OCI-LY7 (cell line): Measurements from ENCODE around the gene PRKN. TPM values are rescaled to one million over a fixed set of nuclear protein-coding genes. Genes with fewer than 3 reads are reported as not detected.

ENCODE experiments used
- BruUV-seq: library from RNA; stranded (reverse); fragments of 400-500 nt; replicated peaks from 2 replicates; lab custom pipeline; 2021; lab: Mats Ljungman, UMichigan
- CTCF ChIA-PET: fragments of 300-600 bp; sonication (Branson Sonifier 250); formaldehyde crosslinking; loops from one replicate; lab custom pipeline; 2022; ENCODE audit warnings: antibody characterized with exemption; ENCODE audit not compliant: unreplicated experiment; lab: Charles Lee
- POLR2A ChIA-PET: fragments of 300-600 bp; sonication (Branson Sonifier 250); formaldehyde crosslinking; loops from one replicate; lab custom pipeline; 2022; ENCODE audit warnings: antibody characterized with exemption; lab: Charles Lee
- DNase-seq: peaks from one replicate; pipeline ENCODE4 v3.0.0-alpha.2; 2015; ENCODE audit warnings: low spot score
- H2AFZ ChIP-seq: fragments of 200-600 bp; sonication (generic), shearing (Covaris generic); 2 replicates; pipeline ENCODE4 v1.6.1; 2014; ENCODE audit warnings: mild to moderate bottlenecking, antibody characterized with exemption, low read length, moderate library complexity
- H3K27ac ChIP-seq: fragments of 200-600 bp; sonication (generic); 2 replicates; pipeline ENCODE4 v1.5.1; 2014; ENCODE audit warnings: mixed run types, low read depth, mild to moderate bottlenecking, moderate library complexity, low read length, inconsistent platforms; ENCODE audit not compliant: poor library complexity, severe bottlenecking
- H3K36me3 ChIP-seq: fragments of 200-600 bp; sonication (generic); 2 replicates; pipeline ENCODE4 v1.6.1; 2014; ENCODE audit warnings: mild to moderate bottlenecking, antibody characterized with exemption, low read length, moderate library complexity, mixed read lengths; ENCODE audit not compliant: insufficient read depth
- H3K4me1 ChIP-seq: fragments of 200-600 bp; sonication (generic); 2 replicates; pipeline ENCODE4 v1.5.1; 2014; ENCODE audit warnings: mild to moderate bottlenecking, low read length; ENCODE audit not compliant: insufficient read depth, poor library complexity, severe bottlenecking
- H3K4me2 ChIP-seq: fragments of 200-600 bp; sonication (generic); 2 replicates; pipeline ENCODE4 v1.6.1; 2014; ENCODE audit warnings: mild to moderate bottlenecking, low read length
- H3K4me3 ChIP-seq: fragments of 200-600 bp; sonication (generic); 2 replicates; pipeline ENCODE4 v1.5.1; 2014; ENCODE audit warnings: mild to moderate bottlenecking, low read depth, low read length; ENCODE audit not compliant: poor library complexity, severe bottlenecking
- H3K79me2 ChIP-seq: fragments of 200-600 bp; sonication (generic); 2 replicates; pipeline ENCODE4 v1.6.1; 2016; ENCODE audit warnings: low read depth, mild to moderate bottlenecking, low read length, moderate library complexity, mixed read lengths; ENCODE audit not compliant: insufficient read depth
- H3K9me2 ChIP-seq: fragments of 200-600 bp; sonication (generic); 2 replicates; pipeline ENCODE4 v1.6.1; 2016; ENCODE audit warnings: mild to moderate bottlenecking, low read length, mixed read lengths; ENCODE audit not compliant: insufficient read depth
- H3K9me3 ChIP-seq: fragments of 200-600 bp; sonication (generic); 2 replicates; pipeline ENCODE4 v1.6.1; 2014; ENCODE audit warnings: mild to moderate bottlenecking, mixed run types, low read length, mixed read lengths
- H4K20me1 ChIP-seq: fragments of 200-600 bp; sonication (generic); 2 replicates; pipeline ENCODE4 v1.6.1; 2014; ENCODE audit warnings: mild to moderate bottlenecking, antibody characterized with exemption, low read length, moderate library complexity, mixed read lengths; ENCODE audit not compliant: insufficient read depth
- CTCF ChIP-seq: fragments of 200-600 bp; sonication (generic); conservative IDR thresholded peaks from 2 replicates; pipeline ENCODE4 v1.5.1; 2014; ENCODE audit warnings: mild to moderate bottlenecking, antibody characterized with exemption, low read length, moderate library complexity, mixed read lengths
- EZH2phosphoT487 ChIP-seq: fragments of 200-600 bp; sonication (generic); IDR thresholded peaks from 2 replicates; pipeline ENCODE4 v1.6.1; 2018; ENCODE audit warnings: low read depth, borderline replicate concordance, mild to moderate bottlenecking, mixed run types, antibody characterized with exemption, low read length, moderate library complexity, mixed read lengths
- intact Hi-C: fragments of 100-400 bp; cut with micrococcal nuclease; formaldehyde crosslinking; loops from one replicate; pipeline ENCODE4 v1.10.0; 2022; ENCODE audit not compliant: unreplicated experiment
- total RNA-seq, 2 experiments: library from RNA; depleted of rRNA in 1 of 2; stranded (reverse); fragments of >200 nt in 1 of 2; shearing (Covaris generic) in 1 of 2; gene quantifications; 2 replicates each; pipeline ENCODE4 v1.2.3, GENCODE V29; 2014 to 2022

Gene PRKN
- total RNA-seq, 2 experiments from 2014 or later = 1.3 to 2.0 TPM

DNA sequence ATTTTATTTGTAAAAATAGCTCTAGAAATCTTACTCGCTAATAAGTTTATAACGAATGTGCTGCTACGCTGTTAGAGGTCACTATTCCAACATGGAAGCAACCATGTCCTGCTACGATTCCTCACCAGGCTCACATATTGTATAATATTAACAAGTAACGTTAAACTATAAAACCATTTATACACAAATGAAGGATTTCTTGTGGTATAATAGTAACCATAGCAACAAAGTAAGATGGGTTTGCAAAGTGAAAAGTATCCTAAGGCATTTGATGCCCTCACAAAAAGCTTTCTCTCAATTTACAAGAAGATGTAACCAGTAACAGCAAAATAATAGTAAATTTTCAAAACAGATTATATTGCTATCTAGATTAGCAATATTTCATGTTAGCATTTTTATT is 117.2 kb downstream of the PRKN start:
- no peak overlapping the region for H3K4me2 ChIP-seq
- H3K4me1 ChIP-seq = no peaks in the 10 kb centered on the region
- ChIA-PET CTCF (no interaction called here), POLR2A (no interaction called here)
- H3K36me3 ChIP-seq = no peaks in the 10 kb centered on the region
- no peak overlapping the region for H3K27ac ChIP-seq
- no peaks in the 10 kb centered on the region for H3K9me2 ChIP-seq
- intact Hi-C loops = no loop called here
- BruUV-seq = no TSS peak
- H2AFZ ChIP-seq = no peak overlapping the region
- H4K20me1 ChIP-seq = no peaks in the 10 kb centered on the region
- H3K4me3 ChIP-seq = no peak overlapping the region
- TF ChIP-seq EZH2phosphoT487 (no peak), CTCF (no peak)
- DNase-seq = no peak
- H3K9me3 ChIP-seq = no peaks in the 10 kb centered on the region
- no peaks in the 10 kb centered on the region for H3K79me2 ChIP-seq

GRCh38 chr6:162605881-162606280 is 121.7 kb downstream of the PRKN start:
- intact Hi-C loops = no loop called here
- H2AFZ ChIP-seq = no peak overlapping the region
- no peak overlapping the region for H3K4me2 ChIP-seq
- H3K9me3 ChIP-seq = no peaks in the 10 kb centered on the region
- CTCF ChIA-PET = no interaction called here
- no peaks in the 10 kb centered on the region for H3K4me1 ChIP-seq
- no TSS peak for BruUV-seq
- no peaks in the 10 kb centered on the region for H3K79me2 ChIP-seq
- no peaks in the 10 kb centered on the region for H3K36me3 ChIP-seq
- TF ChIP-seq CTCF (no peak), EZH2phosphoT487 (no peak)
- DNase-seq = no peak
- H3K9me2 ChIP-seq = no peaks in the 10 kb centered on the region
- no peak overlapping the region for H3K4me3 ChIP-seq
- H4K20me1 ChIP-seq = no peaks in the 10 kb centered on the region
- no peak overlapping the region for H3K27ac ChIP-seq
- POLR2A ChIA-PET = no interaction called here

DNA sequence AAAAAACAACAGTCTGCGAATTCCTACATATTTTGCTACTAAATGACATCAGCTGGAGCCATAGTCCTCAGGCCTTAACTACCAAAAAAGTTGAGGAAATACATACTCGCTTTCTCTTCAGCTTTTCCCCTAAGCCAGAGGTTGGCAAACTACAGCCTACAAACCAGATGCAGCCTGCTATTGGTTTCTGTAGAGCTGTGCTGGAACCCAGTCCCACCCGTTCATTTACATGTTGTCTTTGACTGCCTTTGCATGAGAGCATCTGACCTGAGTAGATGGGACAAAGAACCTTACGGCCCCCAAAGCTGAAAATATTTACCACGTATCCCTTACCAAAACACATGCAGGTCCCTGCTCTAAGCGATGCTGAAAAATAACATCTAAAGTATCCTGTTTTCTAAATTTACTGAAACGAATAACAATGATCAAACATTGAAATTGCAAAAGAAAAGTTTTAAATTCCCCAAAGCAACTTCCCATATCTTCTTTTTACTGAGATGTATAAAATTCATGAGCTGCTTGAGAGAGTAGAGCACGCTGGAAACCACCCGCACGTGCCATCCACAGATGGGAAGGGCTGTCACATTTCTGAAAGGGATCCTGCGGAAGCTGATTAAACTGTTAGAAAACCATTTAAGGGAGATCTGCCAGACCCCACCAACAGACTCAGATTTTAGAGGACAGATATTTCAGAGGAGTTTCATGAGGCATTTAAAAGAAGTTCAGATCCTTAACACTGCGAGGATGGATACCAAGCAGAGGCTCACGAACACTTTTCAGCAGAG is 124.1 kb downstream of the PRKN start:
- ChIA-PET CTCF (no interaction called here), POLR2A (interaction anchor here (0.7 kb wide), 1 partner anchor 281 kb away, joined by 3 read pairs; no protein-coding TSS in a partner anchor)
- no peak for TF ChIP-seq CTCF
- TF ChIP-seq EZH2phosphoT487 = no peak

More for the DNA sequence above, 124.1 kb downstream of the PRKN start:
- no peak overlapping the region for H3K4me3 ChIP-seq
- DNase-seq = no peak
- H3K4me1 ChIP-seq = no peaks in the 10 kb centered on the region
- intact Hi-C loops = no loop called here
- H3K27ac ChIP-seq = no peak overlapping the region
- no peaks in the 10 kb centered on the region for H4K20me1 ChIP-seq
- no peaks in the 10 kb centered on the region for H3K79me2 ChIP-seq
- no peak overlapping the region for H3K4me2 ChIP-seq
- H3K36me3 ChIP-seq = no peaks in the 10 kb centered on the region
- H2AFZ ChIP-seq = no peak overlapping the region
- H3K9me3 ChIP-seq = no peaks in the 10 kb centered on the region
- H3K9me2 ChIP-seq = no peaks in the 10 kb centered on the region
- BruUV-seq = no TSS peak
